ENCODE measurements around the gene SCCPDH.

DNA sequence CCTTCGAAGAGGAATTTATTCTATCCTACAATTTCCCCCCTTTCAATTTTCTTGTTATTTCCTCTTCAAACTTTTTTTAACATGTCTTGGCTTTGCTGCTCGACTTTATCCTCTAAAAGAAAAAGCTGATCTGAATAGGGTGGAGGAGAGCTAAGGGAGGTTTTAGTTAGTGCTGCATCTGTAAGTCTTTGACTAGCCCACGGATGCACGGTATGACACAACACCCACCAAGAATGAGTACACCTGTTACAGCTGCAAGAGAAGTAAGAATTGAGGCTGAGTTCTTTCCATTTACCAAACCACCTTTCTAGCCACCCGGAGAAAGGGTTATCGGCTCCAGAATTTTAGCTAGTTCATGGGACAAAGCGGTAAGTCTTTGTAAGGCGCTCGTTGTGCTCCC is 23.8 kb downstream of the SCCPDH start:
- TF ChIP-seq ZNF138 (CRISPR knock-in tag; conservative IDR thresholded peaks at IDR 0.05): no peak
- TF ChIP-seq, protein P1, sequence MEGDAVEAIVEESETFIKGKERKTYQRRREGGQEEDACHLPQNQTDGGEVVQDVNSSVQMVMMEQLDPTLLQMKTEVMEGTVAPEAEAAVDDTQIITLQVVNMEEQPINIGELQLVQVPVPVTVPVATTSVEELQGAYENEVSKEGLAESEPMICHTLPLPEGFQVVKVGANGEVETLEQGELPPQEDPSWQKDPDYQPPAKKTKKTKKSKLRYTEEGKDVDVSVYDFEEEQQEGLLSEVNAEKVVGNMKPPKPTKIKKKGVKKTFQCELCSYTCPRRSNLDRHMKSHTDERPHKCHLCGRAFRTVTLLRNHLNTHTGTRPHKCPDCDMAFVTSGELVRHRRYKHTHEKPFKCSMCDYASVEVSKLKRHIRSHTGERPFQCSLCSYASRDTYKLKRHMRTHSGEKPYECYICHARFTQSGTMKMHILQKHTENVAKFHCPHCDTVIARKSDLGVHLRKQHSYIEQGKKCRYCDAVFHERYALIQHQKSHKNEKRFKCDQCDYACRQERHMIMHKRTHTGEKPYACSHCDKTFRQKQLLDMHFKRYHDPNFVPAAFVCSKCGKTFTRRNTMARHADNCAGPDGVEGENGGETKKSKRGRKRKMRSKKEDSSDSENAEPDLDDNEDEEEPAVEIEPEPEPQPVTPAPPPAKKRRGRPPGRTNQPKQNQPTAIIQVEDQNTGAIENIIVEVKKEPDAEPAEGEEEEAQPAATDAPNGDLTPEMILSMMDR (IDR thresholded peaks at IDR 0.05): no peak

Measured in WTC11 (cell line).